SU-DHL-6 (cell line): ENCODE measurements around the gene ZMYM4.

ENCODE experiments used
- H2AFZ ChIP-seq: fragments of 200-600 bp; sonication (generic); 2 replicates; pipeline ENCODE4 v1.6.1; 2014; ENCODE audit warnings: low read depth, mild to moderate bottlenecking, moderate library complexity, mixed read lengths, antibody characterized with exemption, low read length; ENCODE audit not compliant: severe bottlenecking
- H3F3A ChIP-seq: fragments of 200-600 bp; shearing (Covaris generic); 2 replicates; pipeline ENCODE4 v1.6.0; 2016; ENCODE audit warnings: antibody characterized with exemption, mild to moderate bottlenecking; ENCODE audit not compliant: insufficient read depth
- H3K27ac ChIP-seq: fragments of 200-600 bp; sonication (generic); 2 replicates; pipeline ENCODE4 v1.5.1; 2016; ENCODE audit warnings: low read depth, mild to moderate bottlenecking, low read length, moderate library complexity, mixed read lengths
- H3K27me3 ChIP-seq: fragments of 200-600 bp; sonication (generic), shearing (Covaris generic); 2 replicates; pipeline ENCODE4 v1.6.0; 2014; ENCODE audit warnings: mild to moderate bottlenecking, low read length
- H3K36me3 ChIP-seq: fragments of 200-600 bp; sonication (generic); 2 replicates; pipeline ENCODE4 v1.6.1; 2014; ENCODE audit warnings: mild to moderate bottlenecking, low read length, mixed read lengths
- H3K4me2 ChIP-seq: fragments of 300-600, 200-600 bp; shearing (Covaris generic), sonication (generic); 2 replicates; pipeline ENCODE4 v1.6.0; 2014; ENCODE audit warnings: low read length, low read depth, mild to moderate bottlenecking; ENCODE audit not compliant: poor library complexity, severe bottlenecking
- H3K4me3 ChIP-seq: fragments of 200-600 bp; sonication (generic); 2 replicates; pipeline ENCODE4 v1.5.1; 2014; ENCODE audit warnings: antibody characterized with exemption, low read length, mild to moderate bottlenecking, mixed read lengths; ENCODE audit not compliant: insufficient read depth, poor library complexity, severe bottlenecking
- H3K79me2 ChIP-seq: fragments of 200-600 bp; sonication (generic); 2 replicates; pipeline ENCODE4 v1.6.1; 2014; ENCODE audit warnings: mild to moderate bottlenecking, low read length, moderate library complexity; ENCODE audit not compliant: insufficient read depth
- H3K9ac ChIP-seq: fragments of 200-600 bp; sonication (generic); 2 replicates; pipeline ENCODE4 v1.7.0; 2014; ENCODE audit warnings: mild to moderate bottlenecking, low read length
- H3K9me2 ChIP-seq: fragments of 200-600 bp; sonication (generic); replicated peaks from 2 replicates; pipeline ENCODE4 v1.6.1; 2014; ENCODE audit warnings: low read length; ENCODE audit not compliant: insufficient read depth
- H3K9me3 ChIP-seq: fragments of 200-600 bp; sonication (generic); 2 replicates; pipeline ENCODE4 v1.6.1; 2014; ENCODE audit warnings: low read length, mixed read lengths; ENCODE audit not compliant: insufficient read depth
- H4K20me1 ChIP-seq: fragments of 200-600 bp; sonication (generic); 2 replicates; pipeline ENCODE4 v1.6.1; 2014; ENCODE audit warnings: low read depth, mild to moderate bottlenecking, antibody characterized with exemption, low read length, moderate library complexity, mixed read lengths
- EZH2phosphoT487 ChIP-seq: fragments of 200-600 bp; sonication (generic), shearing (Covaris generic); conservative IDR thresholded peaks from 2 replicates; pipeline ENCODE4 v1.6.1; 2018; ENCODE audit warnings: mild to moderate bottlenecking, antibody characterized with exemption, low read length, moderate library complexity, mixed read lengths
- TF ChIP-seq, protein P1 (sequence below): fragments of 200-600 bp; sonication (generic); IDR thresholded peaks from one replicate; pipeline ENCODE4 v1.5.1; 2017; ENCODE audit warnings: antibody characterized with exemption, mild to moderate bottlenecking, low read length, moderate library complexity; ENCODE audit not compliant: insufficient read depth, poor library complexity, severe bottlenecking

Gene ZMYM4

DNA sequence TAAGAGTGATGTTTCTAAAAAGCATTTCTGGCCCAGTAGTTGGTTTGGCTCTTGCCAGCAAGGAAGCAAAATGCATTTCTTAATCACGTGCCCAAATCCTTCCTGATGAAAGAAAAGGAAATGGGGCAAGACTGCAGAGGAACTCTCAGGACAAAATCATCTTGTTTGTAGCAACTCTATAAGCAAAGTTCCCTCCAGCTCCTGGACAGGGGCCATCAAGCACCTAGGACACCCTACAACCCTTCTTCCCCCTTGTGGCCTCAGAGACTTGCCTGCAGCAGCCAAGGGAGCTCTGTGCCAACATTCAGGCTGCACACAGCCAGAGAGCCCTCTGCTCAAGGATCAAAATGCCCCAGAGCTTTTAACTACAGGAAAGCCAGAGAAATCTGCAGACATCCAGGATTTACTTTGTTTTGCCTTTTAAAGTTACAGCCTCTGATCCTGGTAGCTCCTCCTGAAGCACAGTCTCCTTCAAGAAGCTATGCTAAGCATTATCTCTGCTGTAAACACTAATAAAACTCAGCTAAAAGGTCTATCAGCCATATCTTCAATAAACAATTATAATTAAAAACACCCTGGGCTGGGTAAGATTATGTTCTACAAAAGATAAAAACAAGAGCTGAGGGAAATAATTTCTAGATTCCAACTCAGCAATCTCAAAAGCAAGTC is 183.7 kb downstream of the ZMYM4 start:
- no peak overlapping the region for H3K4me3 ChIP-seq
- no peak overlapping the region for H3K4me2 ChIP-seq
- no peak overlapping the region for H2AFZ ChIP-seq
- peaks cover 3% of the 10 kb centered on the region; the same call in 1 of the 2 replicates for H3K36me3 ChIP-seq
- no peaks in the 10 kb centered on the region for H3K9me2 ChIP-seq
- H4K20me1 ChIP-seq = no peaks in the 10 kb centered on the region
- no peaks in the 10 kb centered on the region for H3F3A ChIP-seq
- H3K27me3 ChIP-seq = no peaks in the 10 kb centered on the region
- no peaks in the 10 kb centered on the region for H3K79me2 ChIP-seq
- no peaks in the 10 kb centered on the region for H3K9me3 ChIP-seq
- no peak overlapping the region for H3K27ac ChIP-seq
- TF ChIP-seq, protein P1, sequence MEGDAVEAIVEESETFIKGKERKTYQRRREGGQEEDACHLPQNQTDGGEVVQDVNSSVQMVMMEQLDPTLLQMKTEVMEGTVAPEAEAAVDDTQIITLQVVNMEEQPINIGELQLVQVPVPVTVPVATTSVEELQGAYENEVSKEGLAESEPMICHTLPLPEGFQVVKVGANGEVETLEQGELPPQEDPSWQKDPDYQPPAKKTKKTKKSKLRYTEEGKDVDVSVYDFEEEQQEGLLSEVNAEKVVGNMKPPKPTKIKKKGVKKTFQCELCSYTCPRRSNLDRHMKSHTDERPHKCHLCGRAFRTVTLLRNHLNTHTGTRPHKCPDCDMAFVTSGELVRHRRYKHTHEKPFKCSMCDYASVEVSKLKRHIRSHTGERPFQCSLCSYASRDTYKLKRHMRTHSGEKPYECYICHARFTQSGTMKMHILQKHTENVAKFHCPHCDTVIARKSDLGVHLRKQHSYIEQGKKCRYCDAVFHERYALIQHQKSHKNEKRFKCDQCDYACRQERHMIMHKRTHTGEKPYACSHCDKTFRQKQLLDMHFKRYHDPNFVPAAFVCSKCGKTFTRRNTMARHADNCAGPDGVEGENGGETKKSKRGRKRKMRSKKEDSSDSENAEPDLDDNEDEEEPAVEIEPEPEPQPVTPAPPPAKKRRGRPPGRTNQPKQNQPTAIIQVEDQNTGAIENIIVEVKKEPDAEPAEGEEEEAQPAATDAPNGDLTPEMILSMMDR = no peak
- no peak for TF ChIP-seq EZH2phosphoT487
- no peak overlapping the region for H3K9ac ChIP-seq

DNA sequence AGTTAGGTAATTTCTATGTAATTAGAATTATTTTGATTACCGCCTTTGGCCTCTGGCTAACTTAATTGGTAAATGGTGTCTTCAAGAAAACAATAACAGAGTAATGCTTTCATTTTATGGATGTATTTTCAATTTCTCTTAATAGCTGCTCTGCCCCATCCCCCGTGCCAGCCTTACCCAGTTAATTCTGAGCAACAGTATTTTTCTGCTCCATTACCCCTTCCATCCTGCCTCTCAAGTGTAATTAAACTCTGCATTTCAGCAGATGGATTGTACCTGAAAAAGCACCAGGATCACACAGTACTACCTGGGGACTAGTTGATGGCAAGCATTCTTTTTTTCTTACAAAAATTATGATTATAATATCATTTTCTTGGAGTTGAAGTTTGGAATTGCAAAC is 184.5 kb downstream of the ZMYM4 start:
- no peak overlapping the region for H3K9ac ChIP-seq
- no peak overlapping the region for H3K27ac ChIP-seq
- H3K4me2 ChIP-seq = no peak overlapping the region
- H2AFZ ChIP-seq = no peak overlapping the region
- H3K36me3 ChIP-seq = peaks cover 3% of the 10 kb centered on the region; the same call in 1 of the 2 replicates
- TF ChIP-seq, protein P1 = no peak
- no peak for TF ChIP-seq EZH2phosphoT487
- H3K9me3 ChIP-seq = no peaks in the 10 kb centered on the region
- no peaks in the 10 kb centered on the region for H3F3A ChIP-seq
- no peak overlapping the region for H3K4me3 ChIP-seq
- H3K9me2 ChIP-seq = no peaks in the 10 kb centered on the region
- H3K79me2 ChIP-seq = no peaks in the 10 kb centered on the region
- no peaks in the 10 kb centered on the region for H4K20me1 ChIP-seq
- no peaks in the 10 kb centered on the region for H3K27me3 ChIP-seq

DNA sequence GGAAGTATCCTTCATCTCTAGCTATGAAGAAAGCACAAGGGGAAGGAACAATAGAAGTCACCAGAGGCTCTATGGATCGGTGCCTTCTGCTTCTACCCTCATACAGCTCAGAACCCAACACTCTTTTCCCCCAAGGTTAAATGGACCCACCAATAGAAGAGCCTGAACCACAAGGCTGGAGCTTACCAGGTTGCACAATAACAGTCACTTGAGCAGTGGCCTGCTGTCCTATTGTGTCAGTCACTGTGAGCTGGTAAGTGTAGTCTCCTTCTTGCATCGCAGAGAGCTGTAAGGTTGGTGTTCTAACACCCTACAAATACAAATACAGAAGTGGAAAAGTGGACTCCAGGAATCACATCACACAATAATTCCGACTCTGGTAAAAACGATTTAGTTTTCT is 185.7 kb downstream of the ZMYM4 start:
- Histone ChIP-seq H3F3A (no peaks in the 10 kb centered on the region), H3K36me3 (peaks cover 3% of the 10 kb centered on the region; the same call in 1 of the 2 replicates), H2AFZ (no peak overlapping the region), H4K20me1 (no peaks in the 10 kb centered on the region), H3K9me2 (no peaks in the 10 kb centered on the region), H3K4me2 (no peak overlapping the region), H3K27ac (no peak overlapping the region), H3K9me3 (no peaks in the 10 kb centered on the region), H3K9ac (no peak overlapping the region), H3K4me3 (no peak overlapping the region), H3K27me3 (no peaks in the 10 kb centered on the region), H3K79me2 (no peaks in the 10 kb centered on the region)
- TF ChIP-seq, protein P1 = no peak
- TF ChIP-seq EZH2phosphoT487 = no peak
